ENCODE data around the gene EBI3.
"Not testable (repeated sequence)": the region's sequence is repeated elsewhere in the genome, so short reads cannot be mapped to it uniquely, and the experiment has no call there.

Gene EBI3

GRCh38 chr19:4272894-4273293 lies 43.6 kb downstream of the EBI3 start (continued):
- TF ChIP-seq TSHZ2 (CRISPR knock-in tag; IDR thresholded peaks at IDR 0.05) (no peak), POU6F1 (CRISPR knock-in tag; IDR thresholded peaks at IDR 0.05; ENCODE audit: borderline replicate concordance, low read depth) (no peak)

- ATAC-seq: not testable (repeated sequence)
Measured at GRCh38 chr19:4274321-4274686, 45.0 kb downstream of the EBI3 start.

GRCh38 chr19:4277191-4277696 lies 47.9 kb downstream of the EBI3 start:
- TF ChIP-seq OSR1 (CRISPR knock-in tag; IDR thresholded peaks at IDR 0.05) (no peak), CREB5 (CRISPR knock-in tag; IDR thresholded peaks at IDR 0.05; ENCODE audit: low read depth) (no peak), TCF4 (CRISPR knock-in tag; IDR thresholded peaks at IDR 0.05; ENCODE audit: borderline replicate concordance) (peak; percentile 62; the same call in 1 of the 2 replicates), TSHZ2 (CRISPR knock-in tag; IDR thresholded peaks at IDR 0.05) (peak; percentile 56; the same call in 1 of the 2 replicates)
- ATAC-seq: no peak

- peak; percentile 30; the same call in 1 of the 3 replicates for ATAC-seq
- TF ChIP-seq OSR1 (CRISPR knock-in tag; IDR thresholded peaks at IDR 0.05) (no peak), ARNTL (CRISPR knock-in tag; IDR thresholded peaks at IDR 0.05; ENCODE audit: borderline replicate concordance, low read depth) (no peak), POU6F1 (CRISPR knock-in tag; IDR thresholded peaks at IDR 0.05; ENCODE audit: borderline replicate concordance, low read depth) (no peak), CREB5 (CRISPR knock-in tag; IDR thresholded peaks at IDR 0.05; ENCODE audit: low read depth) (no peak), CSDC2 (CRISPR knock-in tag; IDR thresholded peaks at IDR 0.05) (no peak), ESRRG (CRISPR knock-in tag; IDR thresholded peaks at IDR 0.05) (no peak), ISL1 (CRISPR knock-in tag; IDR thresholded peaks at IDR 0.05) (no peak), ZNF70 (CRISPR knock-in tag; IDR thresholded peaks at IDR 0.05) (no peak; the same call in 1 of the 2 replicates), ZNF8 (CRISPR knock-in tag; IDR thresholded peaks at IDR 0.05) (no peak)
Measured at GRCh38 chr19:4278010-4278409, 48.7 kb downstream of the EBI3 start.
